ENCODE data around the gene SLC22A17.

The SLC22A17 gene

DNA sequence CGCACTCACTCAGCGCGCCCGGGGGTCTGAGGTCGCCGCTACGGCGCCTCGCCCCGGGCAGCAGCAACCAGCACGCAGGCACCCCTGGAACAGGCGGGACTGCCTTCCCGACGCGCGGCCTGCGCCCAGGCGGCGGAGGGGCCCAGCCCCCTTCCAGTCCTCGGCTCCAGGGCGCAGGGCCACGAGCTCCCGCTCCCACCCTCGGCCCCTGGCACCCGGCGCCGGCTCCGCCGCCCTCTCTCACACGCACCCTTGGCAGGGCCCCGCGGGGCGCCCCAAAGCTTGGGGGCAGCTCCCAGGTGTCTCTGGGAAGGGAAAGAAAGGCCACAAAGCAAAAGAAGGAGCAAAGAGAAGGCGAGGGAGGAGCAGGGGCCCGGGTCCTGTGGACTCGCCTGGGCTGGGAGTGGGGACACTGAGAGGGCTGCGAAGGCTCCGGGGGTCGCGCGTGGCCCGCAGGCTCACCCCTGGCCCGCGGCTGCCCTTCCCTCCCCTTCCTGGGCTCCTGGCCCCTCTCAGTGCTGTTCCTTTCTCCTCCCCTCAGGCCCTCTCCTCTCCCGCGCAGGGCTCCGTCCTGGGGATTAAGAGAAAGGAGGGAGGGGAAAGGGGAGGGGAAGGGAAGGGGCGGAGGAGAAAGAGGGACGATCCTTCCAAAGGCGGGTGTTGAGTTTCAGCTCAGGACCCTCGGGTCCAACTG lies 13.2 kb upstream of the SLC22A17 start:
- H3K27me3 ChIP-seq (replicated peaks) = peaks cover 7% of the 10 kb centered on the region
- in situ Hi-C loops (cut with HindIII; ENCODE audit: low pct_ligation_motif_present, low sequenced_read_pairs) = no loop called here
- no peak overlapping the region for H3K27ac ChIP-seq
- H3K4me3 ChIP-seq (ENCODE audit: low read depth, low read length) = peak overlapping the region; percentile 62
- no peaks in the 10 kb centered on the region for H3K36me3 ChIP-seq (replicated peaks)
- DNase-seq = no peak
- TF ChIP-seq, protein P1, sequence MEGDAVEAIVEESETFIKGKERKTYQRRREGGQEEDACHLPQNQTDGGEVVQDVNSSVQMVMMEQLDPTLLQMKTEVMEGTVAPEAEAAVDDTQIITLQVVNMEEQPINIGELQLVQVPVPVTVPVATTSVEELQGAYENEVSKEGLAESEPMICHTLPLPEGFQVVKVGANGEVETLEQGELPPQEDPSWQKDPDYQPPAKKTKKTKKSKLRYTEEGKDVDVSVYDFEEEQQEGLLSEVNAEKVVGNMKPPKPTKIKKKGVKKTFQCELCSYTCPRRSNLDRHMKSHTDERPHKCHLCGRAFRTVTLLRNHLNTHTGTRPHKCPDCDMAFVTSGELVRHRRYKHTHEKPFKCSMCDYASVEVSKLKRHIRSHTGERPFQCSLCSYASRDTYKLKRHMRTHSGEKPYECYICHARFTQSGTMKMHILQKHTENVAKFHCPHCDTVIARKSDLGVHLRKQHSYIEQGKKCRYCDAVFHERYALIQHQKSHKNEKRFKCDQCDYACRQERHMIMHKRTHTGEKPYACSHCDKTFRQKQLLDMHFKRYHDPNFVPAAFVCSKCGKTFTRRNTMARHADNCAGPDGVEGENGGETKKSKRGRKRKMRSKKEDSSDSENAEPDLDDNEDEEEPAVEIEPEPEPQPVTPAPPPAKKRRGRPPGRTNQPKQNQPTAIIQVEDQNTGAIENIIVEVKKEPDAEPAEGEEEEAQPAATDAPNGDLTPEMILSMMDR (IDR thresholded peaks at IDR 0.05; ENCODE audit: low read depth, low read length, missing control alignments) = no peak

DNA sequence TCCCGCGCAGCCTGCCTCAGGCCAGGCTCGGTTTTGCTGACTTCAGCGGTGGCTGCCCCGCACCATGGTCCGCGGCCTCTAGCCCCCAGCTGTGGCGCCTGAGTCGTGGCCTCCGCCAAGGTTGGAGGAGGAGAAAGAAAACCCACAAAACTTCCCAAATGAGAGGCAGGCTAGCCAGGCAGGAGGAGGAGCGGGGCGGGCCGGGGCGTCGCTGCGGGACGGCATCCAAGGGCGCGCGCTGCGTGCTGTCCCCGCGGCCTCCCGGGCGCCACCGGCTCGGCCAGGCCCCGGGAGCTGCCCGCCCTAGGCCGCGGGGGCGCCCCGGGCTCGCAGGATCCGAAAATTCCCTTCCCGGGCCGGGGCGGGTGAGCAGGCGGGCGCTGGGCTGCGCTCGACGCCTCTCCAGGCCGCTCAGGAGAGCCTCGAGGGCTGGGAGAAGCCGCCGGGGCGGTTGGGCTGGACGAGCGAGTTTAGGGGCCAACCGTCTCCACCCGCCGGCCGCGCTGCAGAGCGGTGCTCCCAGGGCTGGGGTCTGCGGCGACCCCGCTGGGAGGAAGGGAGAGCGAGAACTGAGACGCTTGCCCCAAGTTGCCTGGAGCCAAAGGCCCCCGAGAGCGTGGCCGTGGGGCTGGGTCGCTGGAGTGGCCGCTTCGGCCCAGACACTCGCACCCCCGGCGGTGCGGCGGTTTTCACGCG lies 12.5 kb upstream of the SLC22A17 start, which contains the start of gene EFS:
EFS (minus strand) TSS at position 137 of the 696 bp plus-strand sequence. CDS start 147 bp downstream, outside the sequence.
- H3K4me3 ChIP-seq (ENCODE audit: low read depth, low read length) = peak within 1 kb of the TSS; percentile 62
- TF ChIP-seq, protein P1 (IDR thresholded peaks at IDR 0.05; ENCODE audit: low read depth, low read length, missing control alignments) = no peak
- no peak for DNase-seq
- in situ Hi-C loops (cut with HindIII; ENCODE audit: low pct_ligation_motif_present, low sequenced_read_pairs) = no loop called here
- no peaks in the 10 kb centered on the region for H3K36me3 ChIP-seq (replicated peaks)
- H3K27ac ChIP-seq = no peak within 1 kb of the TSS
- peaks cover 7% of the 10 kb centered on the region for H3K27me3 ChIP-seq (replicated peaks)

DNA sequence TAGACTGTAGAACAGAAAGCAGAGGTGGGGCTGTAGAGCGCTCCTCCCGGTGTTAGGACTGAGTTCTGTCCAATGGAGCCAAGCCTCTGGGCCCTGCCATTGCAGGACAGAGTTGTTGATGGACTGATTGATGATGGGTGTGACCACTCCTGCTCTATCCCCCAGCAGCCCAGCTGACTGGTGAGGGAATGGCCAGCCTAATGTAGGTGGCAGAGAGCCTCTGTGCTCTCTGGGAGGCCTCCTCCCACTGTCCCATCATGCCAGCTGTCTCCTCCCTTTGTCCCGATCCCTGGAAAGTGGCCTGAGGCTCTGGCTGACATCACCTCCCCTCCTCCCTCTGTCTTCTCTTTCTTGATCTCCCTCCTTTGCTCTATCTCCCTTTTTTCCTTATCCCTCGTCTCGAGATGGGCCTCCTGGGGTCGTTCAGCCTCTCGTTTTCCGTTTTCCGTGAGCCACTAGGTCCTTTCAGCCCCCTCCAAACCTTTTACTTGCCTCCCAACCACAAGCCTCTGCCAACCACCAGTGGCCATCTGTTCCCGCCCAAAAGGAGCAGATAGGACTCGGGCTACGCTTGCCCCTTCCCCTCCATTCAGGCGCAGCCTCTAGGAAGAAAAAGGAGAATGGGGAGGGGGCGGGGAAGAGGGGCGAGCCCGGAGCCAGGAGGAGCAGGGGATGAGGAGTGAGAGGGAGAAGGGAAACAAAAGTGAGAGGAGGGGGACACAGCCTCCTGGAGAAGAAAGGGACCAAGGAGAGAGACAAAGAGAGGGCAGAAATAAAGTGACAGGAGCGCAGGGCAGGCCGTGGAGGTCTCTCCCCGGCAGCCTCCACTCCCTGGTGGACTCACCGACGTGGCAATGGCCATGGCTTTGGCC lies 11.7 kb upstream of the SLC22A17 start:
- Histone ChIP-seq H3K27me3 (replicated peaks) (peaks cover 7% of the 10 kb centered on the region), H3K4me3 (ENCODE audit: low read depth, low read length) (peak overlapping the region; percentile 62), H3K36me3 (replicated peaks) (no peaks in the 10 kb centered on the region), H3K27ac (no peak overlapping the region)
- in situ Hi-C loops (cut with HindIII; ENCODE audit: low pct_ligation_motif_present, low sequenced_read_pairs) = no loop called here
- TF ChIP-seq, protein P1 (IDR thresholded peaks at IDR 0.05; ENCODE audit: low read depth, low read length, missing control alignments) = no peak
- DNase-seq = no peak

- no peaks in the 10 kb centered on the region for H3K36me3 ChIP-seq (replicated peaks)
- no peak for DNase-seq
- H3K27ac ChIP-seq = no peak overlapping the region
- H3K4me3 ChIP-seq (ENCODE audit: low read depth, low read length) = no peak overlapping the region
- peaks cover 7% of the 10 kb centered on the region for H3K27me3 ChIP-seq (replicated peaks)
- TF ChIP-seq, protein P1 (IDR thresholded peaks at IDR 0.05; ENCODE audit: low read depth, low read length, missing control alignments) = peak; percentile 51
- in situ Hi-C loops (cut with HindIII; ENCODE audit: low pct_ligation_motif_present, low sequenced_read_pairs) = no loop called here
Measured at GRCh38 chr14:23362200-23362599, 9.5 kb upstream of the SLC22A17 start.

- Histone ChIP-seq H3K27me3 (replicated peaks) (peaks cover 7% of the 10 kb centered on the region), H3K36me3 (replicated peaks) (no peaks in the 10 kb centered on the region), H3K27ac (no peak overlapping the region), H3K4me3 (ENCODE audit: low read depth, low read length) (no peak overlapping the region)
- no peak for DNase-seq
- in situ Hi-C loops (cut with HindIII; ENCODE audit: low pct_ligation_motif_present, low sequenced_read_pairs) = no loop called here
- TF ChIP-seq, protein P1 (IDR thresholded peaks at IDR 0.05; ENCODE audit: low read depth, low read length, missing control alignments) = no peak
Measured at GRCh38 chr14:23361763-23362162, 9.1 kb upstream of the SLC22A17 start.

Data from brain microvascular endothelial cell (primary cell).